Adipose tissue (tissue), 3 donors: ENCODE data around the gene IL1F10. TPM values are rescaled to one million over a fixed set of nuclear protein-coding genes. Genes with fewer than 3 reads are reported as not detected.

Experiments
- H3K27ac ChIP-seq: one replicate; pipeline ENCODE4 v1.5.1; 2013; ENCODE audit warnings: low read depth, low read length
- WGBS, 3 donors: extraction: QIAGEN DNeasy Blood & Tissue Kit; methylation state at CpG; one replicate each; pipeline ENCODE4 v1.1.7; 2013; 5-methylcytosine and 5-hydroxymethylcytosine counted together
- polyA plus RNA-seq, 3 donors: library from polyadenylated mRNA; stranded (reverse); fragments of 200-250 nt; gene quantifications; one replicate each; pipeline ENCODE4 v1.2.3, GENCODE V29; 2013
- donor health status: healthy with polysubstance abuse.
- donor health status: Bipolar disorder and iron deficiency.
- donor health status: healthy.

The IL1F10 gene
- not detected for polyA plus RNA-seq

- WGBS, 3 donors = 82 to 87% (median 84%) methylated on average over 3 of the region's 3 CpGs
- H3K27ac ChIP-seq = no peak within 1 kb of the TSS
These were observed at the start of gene IL1F10 for GRCh38 chr2:113067681-113068080. TSS of gene IL1F10 (plus strand) at chr2:113067970. CDS start at chr2:113072739, 4,769 bp downstream.

DNA sequence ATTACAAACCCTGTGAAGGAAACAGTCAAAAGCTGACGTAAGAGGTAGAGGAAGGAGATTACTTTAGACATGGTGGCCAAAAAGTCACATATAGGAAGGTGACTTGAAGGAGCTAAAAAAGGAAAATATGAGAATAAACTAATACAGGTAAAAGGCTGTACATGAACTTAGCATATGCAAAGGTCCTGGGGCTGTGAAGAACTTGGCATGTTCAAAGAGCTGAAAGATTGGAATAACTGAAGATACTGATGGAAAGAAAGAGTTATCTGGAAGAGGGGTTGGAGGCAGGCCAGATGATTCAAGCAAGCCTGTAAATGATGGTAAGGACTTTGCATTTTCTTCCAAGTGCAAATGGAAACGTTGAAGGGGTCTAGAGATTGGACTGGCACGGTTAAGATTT, 49.3 kb upstream of the IL1F10 start:
- no peak overlapping the region for H3K27ac ChIP-seq
- 67 to 76% (median 71%) methylated on average over 3 of the region's 3 CpGs for WGBS, 3 donors

- no peak overlapping the region for H3K27ac ChIP-seq
- 53 to 71% (median 57%) methylated on average over 4 of the region's 4 CpGs for WGBS, 3 donors
These were observed 46.5 kb upstream of the IL1F10 start for GRCh38 chr2:113021312-113021711.

- WGBS, 3 donors = 79 to 91% (median 85%) methylated on average over 2 of the region's 2 CpGs
- H3K27ac ChIP-seq = no peak overlapping the region
These were observed 43.0 kb upstream of the IL1F10 start for GRCh38 chr2:113024764-113025163.

GRCh38 chr2:113025737-113026136, 42.0 kb upstream of the IL1F10 start:
- 59 to 65% (median 64%) methylated on average over 2 of the region's 2 CpGs for WGBS, 3 donors
- no peak overlapping the region for H3K27ac ChIP-seq

- H3K27ac ChIP-seq = no peak overlapping the region
- WGBS, 3 donors = 78 to 82% (median 79%) methylated on average over 2 of the region's 2 CpGs
These were observed 40.1 kb upstream of the IL1F10 start for GRCh38 chr2:113027691-113028090.

DNA sequence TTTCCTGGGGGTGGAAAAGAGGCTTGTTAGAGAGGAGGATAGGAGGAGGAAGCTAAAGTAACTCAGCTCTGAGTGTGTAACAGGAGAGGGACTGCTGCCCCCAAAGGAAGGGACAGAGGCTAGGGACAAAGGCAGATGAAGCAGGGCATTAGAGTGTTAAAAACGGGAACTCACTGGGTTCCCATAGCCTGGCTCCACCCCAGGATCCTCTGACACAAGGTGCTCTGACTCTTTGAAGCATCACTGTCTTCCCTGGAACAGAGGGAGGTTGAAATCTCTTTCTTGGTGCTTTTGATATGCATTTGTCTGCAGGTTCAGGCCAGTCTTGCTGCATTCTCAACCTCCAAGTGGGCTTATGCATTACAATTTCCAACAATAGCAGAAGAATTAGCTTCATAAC, 39.7 kb upstream of the IL1F10 start:
- no peak overlapping the region for H3K27ac ChIP-seq
- 6 to 8% (median 8%) methylated on average over 1 of the region's 1 CpG for WGBS, 3 donors

- H3K27ac ChIP-seq = no peak overlapping the region
- 89 to 100% (median 94%) methylated on average over 1 of the region's 1 CpG for WGBS, 3 donors
These were observed 35.0 kb upstream of the IL1F10 start for GRCh38 chr2:113032737-113033136.

GRCh38 chr2:113034016-113034415, 33.8 kb upstream of the IL1F10 start:
- no peak overlapping the region for H3K27ac ChIP-seq
- 80 to 88% (median 82%) methylated on average over 3 of the region's 3 CpGs for WGBS, 3 donors

GRCh38 chr2:113036763-113037162, 31.0 kb upstream of the IL1F10 start:
- H3K27ac ChIP-seq = no peak overlapping the region
- 92 to 93% (median 93%) methylated on average over 9 of the region's 9 CpGs for WGBS, 3 donors

DNA sequence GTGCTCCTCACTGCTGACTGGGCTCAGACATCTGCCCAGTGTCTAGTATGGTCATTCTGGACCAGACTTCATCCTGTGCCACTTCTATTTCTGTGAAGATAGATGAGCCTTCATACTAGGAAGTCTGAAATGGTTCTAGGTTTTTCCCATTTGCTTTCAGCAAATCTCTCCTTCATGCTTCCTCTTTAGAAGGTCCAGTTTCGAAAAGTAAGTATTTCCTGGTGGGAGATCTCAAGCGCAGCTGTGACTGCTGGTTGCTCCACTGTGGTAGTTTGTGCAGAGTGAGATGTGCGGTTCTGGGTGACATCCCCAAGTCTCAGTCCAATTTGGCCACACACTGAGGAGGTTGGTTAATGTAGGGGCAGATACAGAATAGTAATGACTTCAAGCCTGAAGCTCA, 29.5 kb upstream of the IL1F10 start:
- WGBS, 3 donors = 69 to 97% (median 77%) methylated on average over 3 of the region's 3 CpGs
- no peak overlapping the region for H3K27ac ChIP-seq

GRCh38 chr2:113039158-113039557, 28.6 kb upstream of the IL1F10 start:
- WGBS, 3 donors = 51 to 86% (median 86%) methylated on average over 2 of the region's 2 CpGs

GRCh38 chr2:113039719-113040118, 28.1 kb upstream of the IL1F10 start:
- no peak overlapping the region for H3K27ac ChIP-seq
- WGBS, 3 donors = 39 to 57% (median 54%) methylated on average over 5 of the region's 5 CpGs

More at GRCh38 chr2:113039158-113039557, 28.6 kb upstream of the IL1F10 start:
- no peak overlapping the region for H3K27ac ChIP-seq

DNA sequence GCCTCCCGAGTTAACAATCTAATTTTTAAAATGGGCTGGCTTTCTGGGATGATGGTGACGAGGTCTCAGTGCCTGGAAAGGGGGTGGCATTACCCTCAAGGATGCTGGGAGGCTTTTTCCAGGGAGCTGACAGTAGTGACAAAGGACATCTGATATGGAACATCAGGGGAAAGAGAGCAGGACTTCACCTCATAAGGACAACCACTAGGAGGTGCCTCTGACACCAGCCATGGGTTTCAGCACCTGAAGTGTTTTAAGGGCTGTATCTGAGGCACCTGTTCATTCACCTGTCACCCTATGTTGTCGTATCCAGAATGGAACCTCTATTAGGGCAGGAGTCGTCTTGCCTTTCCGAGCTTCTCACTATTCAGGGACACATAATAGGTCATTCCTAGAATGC, 25.9 kb upstream of the IL1F10 start:
- 71 to 81% (median 74%) methylated on average over 5 of the region's 5 CpGs for WGBS, 3 donors
- no peak overlapping the region for H3K27ac ChIP-seq

DNA sequence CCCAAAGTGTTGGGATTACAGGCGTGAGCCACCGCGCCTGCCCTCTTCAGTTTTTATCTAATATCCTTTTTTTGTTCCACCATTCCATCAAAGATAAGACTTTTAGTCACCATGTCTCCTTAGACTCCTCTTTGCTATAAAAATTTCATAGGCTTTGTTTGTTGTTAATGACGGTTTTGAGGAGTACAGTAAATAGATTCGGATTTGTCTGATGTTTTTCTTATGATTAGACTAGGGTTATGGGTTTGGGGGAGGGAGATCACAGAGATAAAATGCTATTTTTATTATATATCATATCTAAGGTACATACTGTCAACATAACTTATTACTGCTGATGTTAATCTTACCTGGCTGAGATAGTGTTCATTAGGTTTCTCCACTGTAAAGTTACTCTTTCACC, 21.3 kb upstream of the IL1F10 start:
- 90 to 93% (median 92%) methylated on average over 5 of the region's 5 CpGs for WGBS, 3 donors
- no peak overlapping the region for H3K27ac ChIP-seq

DNA sequence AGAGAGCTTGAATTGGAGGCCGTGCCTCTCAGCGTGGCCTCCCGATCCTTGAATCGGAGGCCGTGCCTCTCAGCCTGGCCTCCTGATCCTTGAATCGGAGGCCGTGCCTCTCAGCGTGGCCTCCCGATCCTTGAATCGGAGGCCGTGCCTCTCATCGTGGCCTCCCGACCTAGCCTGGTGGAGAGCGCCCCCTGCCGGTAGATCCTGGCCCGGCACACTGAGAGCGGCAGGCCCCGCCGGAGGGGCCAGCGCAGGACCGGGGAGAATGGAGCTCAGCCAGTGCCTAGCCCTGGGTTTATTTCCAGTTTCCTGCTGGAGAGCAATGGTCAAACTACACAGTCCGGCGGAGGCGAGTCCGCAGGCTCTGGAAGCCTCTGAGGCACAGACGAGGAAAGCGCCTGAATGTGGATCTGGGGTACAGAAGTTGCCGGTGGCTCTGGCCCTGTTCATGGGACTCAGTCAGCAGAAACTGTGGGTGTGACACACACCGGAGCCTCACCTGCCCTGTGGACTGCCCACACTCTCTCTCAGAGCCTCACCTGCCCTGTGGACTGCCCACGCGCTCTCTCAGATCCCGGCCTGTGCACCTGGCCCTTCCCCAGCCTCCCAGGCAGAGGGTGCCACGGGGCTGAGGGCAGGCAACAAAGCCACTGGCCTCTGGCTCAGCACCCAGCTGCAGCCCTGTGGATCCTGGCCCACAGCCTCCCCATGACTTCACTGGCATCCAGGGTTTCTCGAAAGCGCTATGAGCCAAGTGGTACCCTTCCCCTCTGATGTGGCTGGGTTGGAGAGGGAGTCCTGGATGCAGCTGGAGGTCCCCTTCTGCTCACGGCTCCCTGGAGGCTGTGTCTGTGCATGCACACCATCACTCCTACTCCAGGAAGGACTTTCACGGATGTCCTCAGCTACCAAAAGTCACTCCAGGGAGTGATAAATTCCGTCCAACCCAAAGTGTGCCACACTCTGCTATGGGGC, 16.6 kb upstream of the IL1F10 start:
- no peak overlapping the region for H3K27ac ChIP-seq
- 93 to 95% (median 94%) methylated on average over 38 of the region's 38 CpGs for WGBS, 3 donors

GRCh38 chr2:113052396-113052917, 15.3 kb upstream of the IL1F10 start, which contains the start of gene IL36B:
TSS of gene IL36B (minus strand) at chr2:113052867.
- H3K27ac ChIP-seq = no peak within 1 kb of the TSS
- 68 to 75% (median 68%) methylated on average over 6 of the region's 6 CpGs for WGBS, 3 donors

DNA sequence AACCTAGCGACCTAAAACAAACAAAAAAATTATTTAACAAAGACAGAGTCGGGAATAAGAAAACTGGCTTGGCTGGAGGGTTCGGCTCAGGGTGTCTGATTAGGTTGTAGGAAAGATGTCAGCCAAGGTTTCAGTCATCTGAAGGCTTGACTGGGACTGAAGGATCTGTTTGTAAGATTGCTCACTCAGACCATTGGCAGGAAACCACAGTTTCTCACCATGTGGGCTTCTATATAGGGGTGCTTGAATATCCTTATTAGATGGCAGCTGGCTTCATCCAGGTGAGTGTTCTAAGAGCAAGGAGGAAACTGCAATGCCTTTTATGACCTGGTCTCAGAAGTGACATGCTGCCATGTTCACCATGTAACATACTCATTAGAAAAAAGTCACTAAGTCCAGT, 14.1 kb upstream of the IL1F10 start:
- WGBS, 3 donors = 54 to 84% (median 82%) methylated on average over 3 of the region's 3 CpGs
- no peak overlapping the region for H3K27ac ChIP-seq

- no peak overlapping the region for H3K27ac ChIP-seq
These were observed 13.7 kb upstream of the IL1F10 start for GRCh38 chr2:113054066-113054465.

GRCh38 chr2:113056521-113056920, 11.2 kb upstream of the IL1F10 start:
- 65 to 69% (median 65%) methylated on average over 1 of the region's 1 CpG for WGBS, 3 donors

More at GRCh38 chr2:113056521-113056920, 11.2 kb upstream of the IL1F10 start:
- H3K27ac ChIP-seq = no peak overlapping the region
